ENCODE measurements around the gene SYNE1.

DNA sequence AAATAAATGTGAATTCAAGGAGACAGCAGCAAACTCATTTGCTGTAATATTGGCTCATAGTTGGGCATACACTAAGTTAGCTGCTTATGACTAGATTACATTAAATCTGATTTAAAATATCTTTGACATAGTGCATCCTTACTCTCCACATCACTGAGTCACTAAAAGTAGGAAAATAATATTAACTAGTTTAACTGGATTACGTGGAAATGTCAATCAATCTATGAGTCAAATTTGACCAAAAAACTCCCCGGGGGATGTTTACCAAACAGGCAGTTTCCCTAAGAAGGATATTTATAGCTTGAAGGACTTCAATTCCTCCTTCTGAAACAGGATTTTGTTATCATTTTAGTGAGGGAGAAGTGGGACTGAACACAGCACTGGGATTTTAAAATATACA is 463.2 kb downstream of the SYNE1 start:
- TF ChIP-seq, protein P1, sequence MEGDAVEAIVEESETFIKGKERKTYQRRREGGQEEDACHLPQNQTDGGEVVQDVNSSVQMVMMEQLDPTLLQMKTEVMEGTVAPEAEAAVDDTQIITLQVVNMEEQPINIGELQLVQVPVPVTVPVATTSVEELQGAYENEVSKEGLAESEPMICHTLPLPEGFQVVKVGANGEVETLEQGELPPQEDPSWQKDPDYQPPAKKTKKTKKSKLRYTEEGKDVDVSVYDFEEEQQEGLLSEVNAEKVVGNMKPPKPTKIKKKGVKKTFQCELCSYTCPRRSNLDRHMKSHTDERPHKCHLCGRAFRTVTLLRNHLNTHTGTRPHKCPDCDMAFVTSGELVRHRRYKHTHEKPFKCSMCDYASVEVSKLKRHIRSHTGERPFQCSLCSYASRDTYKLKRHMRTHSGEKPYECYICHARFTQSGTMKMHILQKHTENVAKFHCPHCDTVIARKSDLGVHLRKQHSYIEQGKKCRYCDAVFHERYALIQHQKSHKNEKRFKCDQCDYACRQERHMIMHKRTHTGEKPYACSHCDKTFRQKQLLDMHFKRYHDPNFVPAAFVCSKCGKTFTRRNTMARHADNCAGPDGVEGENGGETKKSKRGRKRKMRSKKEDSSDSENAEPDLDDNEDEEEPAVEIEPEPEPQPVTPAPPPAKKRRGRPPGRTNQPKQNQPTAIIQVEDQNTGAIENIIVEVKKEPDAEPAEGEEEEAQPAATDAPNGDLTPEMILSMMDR (conservative IDR thresholded peaks at IDR 0.05): no peak
- no peak for TF ChIP-seq ZFX (IDR thresholded peaks at IDR 0.05)

Data from C4-2B (cell line).